ENCODE measurements around the gene NME4.
A peak's percentile ranks its signal among the peaks of the same experiment; 100 is the strongest.

The NME4 gene

GRCh38 chr16:363766-364490 is 33.1 kb upstream of the NME4 start:
- DNase-seq, result no peak

DNA sequence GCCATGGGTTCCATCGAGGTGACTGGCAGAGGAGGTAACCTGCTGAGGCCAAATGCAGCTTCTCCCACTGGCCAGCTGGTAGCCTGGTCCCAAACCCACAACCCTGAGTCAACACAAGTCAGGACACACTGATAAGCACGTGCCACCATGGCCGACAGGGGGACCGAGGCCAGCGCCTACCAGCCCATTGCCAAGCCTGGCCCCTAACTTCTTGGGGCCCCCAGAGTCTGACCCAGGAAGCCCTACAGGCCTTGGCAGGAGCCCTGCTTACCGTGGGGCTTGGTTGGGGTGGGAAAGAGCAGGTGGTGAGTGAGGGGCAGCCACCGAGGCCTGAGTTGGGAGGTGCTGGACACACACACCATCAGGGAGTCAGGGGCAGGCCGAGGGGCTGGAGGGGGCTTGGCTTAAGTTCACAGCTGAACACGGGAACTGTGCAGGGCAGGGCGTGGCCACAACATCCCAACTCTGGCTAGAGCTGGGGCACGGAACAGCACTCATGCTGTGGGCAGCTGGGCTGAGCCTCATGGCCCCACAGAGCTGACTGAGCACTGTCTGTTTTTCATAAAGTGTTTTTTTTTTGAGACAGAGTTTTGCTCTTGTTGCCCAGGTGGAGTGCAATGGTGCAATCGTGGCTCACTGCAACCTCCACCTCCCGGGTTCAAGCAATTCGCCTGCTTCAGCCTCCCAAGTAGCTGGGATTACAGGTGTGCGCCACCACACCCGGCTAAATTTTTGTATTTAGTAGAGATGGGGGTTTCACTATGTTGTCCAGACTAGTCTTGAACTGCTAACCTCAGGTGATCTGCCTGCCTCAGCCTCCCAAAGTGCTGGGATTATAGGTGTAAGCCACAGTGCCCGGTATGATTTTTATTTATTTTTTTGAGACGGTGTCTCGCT is 32.2 kb upstream of the NME4 start:
- no peak for DNase-seq

- no peak for DNase-seq
Observed at GRCh38 chr16:366476-366875, 30.5 kb upstream of the NME4 start.

- no peak for DNase-seq
Observed at GRCh38 chr16:367333-367903, 29.6 kb upstream of the NME4 start.

- no peak for DNase-seq
Observed at GRCh38 chr16:368388-369158, 28.4 kb upstream of the NME4 start.

DNA sequence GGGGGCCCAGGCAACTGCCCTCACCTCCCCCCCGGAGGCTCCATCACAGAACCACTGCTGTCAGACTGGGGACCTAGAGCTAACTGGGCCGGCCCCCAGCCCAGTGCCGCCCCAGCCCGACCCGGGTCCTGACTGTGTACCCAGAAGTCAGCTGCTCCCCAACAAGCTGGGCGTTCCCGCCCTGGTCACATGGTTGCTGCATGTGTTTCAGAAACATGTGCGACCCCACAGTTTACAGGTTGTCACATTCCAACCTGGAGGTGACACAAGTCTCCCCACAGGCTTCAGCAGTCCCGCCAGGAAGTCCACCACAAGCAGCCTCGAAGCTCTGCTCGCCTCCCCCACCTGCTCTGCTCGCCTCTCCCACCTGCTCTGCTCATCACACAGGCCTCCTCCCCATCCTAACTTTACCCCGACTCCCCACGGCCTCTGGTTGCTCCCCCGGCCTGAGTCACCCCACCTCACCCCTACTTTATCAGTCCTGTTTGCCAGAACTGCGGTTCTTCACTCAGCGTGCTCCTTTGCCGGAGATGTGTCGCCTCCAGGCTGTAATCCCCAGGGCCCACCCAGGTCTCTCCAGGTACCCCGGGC is 27.6 kb upstream of the NME4 start:
- no peak for DNase-seq

DNA sequence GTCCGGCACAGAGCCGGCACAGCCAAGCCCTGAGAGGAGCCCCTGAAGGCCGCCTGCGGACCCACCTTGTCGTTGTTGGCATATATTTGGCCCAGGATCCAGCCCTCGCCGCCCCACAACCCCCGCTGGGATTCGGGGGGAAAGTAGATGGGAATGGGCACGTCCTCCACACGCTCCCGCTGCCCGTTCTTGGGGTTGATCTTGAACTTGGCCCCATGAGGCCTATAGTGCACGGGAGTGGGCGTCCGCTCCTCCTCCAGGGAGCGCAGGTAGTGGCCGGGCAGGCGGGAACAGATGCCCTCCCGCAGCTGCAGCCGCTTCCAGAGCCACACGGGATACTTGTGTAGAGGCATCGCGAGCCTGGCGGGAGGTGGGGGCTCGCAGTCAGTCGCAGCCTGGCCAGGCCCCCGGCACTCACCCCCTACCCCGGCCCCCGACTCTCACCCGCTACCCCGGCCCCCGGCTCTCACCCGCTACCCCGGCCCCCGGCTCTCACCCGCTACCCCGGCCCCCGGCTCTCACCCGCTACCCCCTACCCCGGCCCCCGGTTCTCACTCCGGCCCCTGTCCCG is 27.0 kb upstream of the NME4 start:
- DNase-seq, result no peak

GRCh38 chr16:370443-370842 is 26.6 kb upstream of the NME4 start, which contains the start of gene MRPL28:
MRPL28 (minus strand) TSS chr16:370538; CDS start chr16:370218, 320 bp downstream.
- peak; percentile 91 for DNase-seq

- no peak for DNase-seq
Observed at GRCh38 chr16:370979-371514, 26.0 kb upstream of the NME4 start.

DNA sequence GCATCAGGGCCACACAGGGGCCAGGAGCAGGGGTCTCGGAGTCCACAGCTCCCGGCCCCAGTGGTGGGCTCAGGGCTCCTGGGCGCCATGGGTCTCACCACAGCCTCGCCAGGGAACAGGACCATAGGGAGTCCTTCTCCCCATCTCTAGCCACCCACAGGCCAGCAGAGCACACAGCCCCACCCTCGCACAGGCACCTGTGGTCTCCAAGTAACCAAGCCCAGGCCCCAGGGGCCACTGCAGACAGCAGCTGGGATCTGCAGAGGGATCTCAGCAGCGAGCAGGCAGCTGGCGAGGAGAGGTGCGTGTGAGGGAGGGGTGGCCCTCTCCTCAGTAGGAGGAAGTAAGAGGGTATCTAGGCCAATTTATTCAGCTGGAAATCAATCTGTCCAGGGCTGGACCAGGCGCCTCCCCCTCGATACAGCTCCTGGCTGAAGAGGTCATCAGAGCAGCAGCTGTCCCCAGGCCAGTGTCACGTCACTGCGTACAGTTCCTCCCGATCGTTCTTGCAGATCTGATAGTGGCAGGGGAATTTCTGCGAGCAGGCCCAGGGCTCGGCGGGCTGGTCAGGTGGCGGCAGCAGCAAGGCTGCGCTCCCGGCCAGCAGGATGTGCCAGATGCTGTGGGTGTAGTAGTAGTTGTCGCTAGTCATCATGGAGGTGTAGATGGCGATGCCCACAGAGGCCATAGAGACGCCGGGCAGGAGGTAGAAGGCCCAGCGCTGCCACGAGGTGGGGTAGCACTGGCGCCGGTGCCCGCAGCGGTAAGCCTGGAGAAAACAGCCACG is 25.3 kb upstream of the NME4 start:
- no peak for DNase-seq

DNA sequence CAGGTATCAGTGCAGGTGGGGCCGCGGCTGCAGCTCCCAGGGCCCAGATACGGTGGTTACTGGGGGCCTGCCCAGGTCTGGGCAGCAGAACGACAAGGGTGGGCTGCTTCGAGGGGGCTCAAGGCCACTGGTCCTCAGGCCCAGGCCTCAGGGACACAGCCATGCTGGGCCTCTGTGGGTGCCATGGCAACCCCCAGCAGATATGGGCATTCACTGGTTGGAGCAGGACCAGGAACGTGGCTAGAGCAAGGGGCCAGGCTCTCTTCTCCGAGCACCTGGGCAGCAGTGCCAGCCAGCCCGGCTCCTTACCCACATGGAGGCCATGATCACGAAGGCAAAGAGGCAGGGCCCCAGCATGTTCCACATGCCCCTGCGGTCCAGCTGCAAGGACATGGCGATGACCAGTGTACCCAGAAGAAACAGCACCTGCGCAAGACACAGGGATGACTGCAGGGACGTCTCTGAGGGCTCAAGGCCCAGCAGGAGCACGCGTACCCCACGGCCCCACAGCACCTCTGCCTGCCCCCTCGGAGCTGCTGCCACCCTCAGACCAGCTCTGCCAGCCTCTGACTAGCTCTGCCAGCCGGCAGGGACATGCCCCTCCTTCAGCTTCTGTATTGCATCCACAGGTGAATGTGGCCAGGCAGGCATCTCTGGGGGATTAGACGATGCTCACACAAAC is 24.6 kb upstream of the NME4 start:
- no peak for DNase-seq

DNA sequence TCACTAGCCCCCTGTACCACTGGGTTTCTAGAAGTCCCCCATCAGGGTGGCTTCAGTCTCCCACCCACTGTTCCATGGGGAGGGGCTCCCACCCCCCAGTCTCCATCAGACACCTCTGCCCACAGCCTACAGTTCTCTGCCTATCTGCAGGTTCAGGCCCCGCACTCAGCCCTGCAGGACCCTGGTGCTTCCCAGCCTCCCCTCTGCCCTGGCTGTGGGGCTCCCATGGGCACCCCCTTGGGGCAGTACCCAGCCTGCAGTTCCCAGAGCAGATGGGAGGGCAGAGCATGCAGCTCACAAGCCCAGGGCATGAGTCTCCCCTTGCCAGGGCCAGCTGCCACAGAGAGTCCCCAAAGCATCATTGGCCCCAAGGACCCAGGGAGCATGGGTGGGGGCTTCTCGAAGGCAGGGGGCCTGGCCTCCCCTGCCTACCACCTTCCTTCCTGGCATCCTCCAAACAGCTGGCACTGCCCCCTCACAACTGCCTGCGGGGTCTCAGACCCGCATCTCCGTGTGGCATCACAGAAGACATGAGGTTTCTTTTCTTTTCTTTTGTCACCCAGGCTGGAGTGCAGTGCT is 23.9 kb upstream of the NME4 start:
- DNase-seq, result no peak

DNA sequence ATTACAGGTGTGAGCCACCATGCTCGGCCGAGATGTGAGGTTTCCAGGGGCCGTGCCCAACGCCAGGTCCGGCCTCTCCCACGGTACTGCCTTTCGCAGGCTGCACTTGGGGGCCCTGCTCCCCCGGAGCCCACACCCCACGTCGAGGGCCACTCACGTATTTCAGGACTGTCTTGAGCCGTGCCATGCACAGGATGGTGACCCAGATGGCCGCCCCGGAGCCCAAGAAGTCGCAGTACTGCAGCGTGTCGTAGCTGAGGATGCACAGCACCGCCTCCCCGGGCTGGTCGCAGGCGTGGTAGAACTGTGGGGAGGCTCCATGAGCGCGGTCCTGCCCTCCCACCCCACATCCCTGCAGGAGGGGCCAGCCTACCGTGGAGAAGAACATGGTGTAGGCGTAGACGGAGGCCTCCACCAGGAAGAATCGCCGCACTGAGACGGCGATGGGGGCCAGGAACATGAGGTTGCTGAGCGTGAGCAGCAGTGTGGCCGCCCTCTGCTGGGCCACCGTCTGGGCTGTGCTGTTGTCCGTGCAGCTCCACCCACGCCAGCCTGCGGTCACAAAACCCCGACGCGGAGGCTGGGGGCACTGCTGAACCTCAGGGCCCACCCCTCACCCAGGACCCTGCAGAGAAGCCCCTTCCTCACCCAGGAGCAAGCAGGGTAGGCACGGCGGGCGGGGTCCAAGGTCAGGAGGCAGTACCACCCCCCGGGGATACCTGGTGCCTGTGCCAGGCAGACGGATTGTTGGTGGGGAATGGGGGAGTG is 23.0 kb upstream of the NME4 start:
- no peak for DNase-seq

GRCh38 chr16:374616-374926 is 22.4 kb upstream of the NME4 start:
- no peak for DNase-seq

- no peak for DNase-seq
Observed at GRCh38 chr16:375212-375611, 21.8 kb upstream of the NME4 start.

DNA sequence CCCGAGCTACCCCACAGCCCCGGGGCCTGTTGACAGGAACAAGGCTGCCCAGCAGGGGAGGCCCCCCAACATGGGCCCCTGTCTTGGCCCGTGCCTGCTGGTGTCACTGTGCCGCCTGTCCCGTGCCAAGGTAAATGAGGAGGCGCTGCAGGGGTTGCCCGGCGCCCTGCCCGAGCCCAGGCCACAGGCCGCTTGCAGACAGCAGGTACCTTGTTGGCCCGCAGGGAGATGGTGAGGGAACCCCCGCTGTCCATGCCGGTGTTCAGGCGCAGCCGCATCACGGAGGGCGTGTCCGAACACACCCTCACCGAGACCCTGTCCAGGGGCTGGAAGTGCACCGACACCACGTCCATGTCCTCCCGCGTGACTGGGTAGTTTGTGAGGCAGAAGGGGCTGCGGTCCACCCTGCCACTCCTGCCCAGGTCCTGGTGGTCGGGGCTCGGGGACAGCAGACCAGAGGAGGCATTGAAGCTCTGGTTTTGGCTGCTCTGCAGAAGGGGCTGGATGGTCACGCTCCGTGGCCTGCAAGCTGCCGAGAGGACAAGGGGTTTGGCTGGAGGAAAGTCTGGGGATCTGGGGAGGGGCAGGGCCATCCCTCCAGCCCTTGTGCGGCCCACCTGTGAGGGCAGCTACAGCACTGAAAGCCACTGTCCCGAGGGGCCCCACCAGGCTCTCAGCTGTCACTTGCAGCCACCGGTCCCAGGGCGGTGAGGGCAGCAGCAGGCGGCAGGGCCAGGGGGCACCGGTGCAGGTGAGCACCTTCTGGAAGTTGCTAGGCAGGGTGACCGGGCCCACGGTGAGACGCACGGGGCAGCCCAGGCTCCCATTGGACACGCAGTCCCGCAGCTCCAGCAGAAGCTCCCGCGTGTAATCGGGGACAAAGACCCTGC is 20.8 kb upstream of the NME4 start:
- DNase-seq, result no peak

DNA sequence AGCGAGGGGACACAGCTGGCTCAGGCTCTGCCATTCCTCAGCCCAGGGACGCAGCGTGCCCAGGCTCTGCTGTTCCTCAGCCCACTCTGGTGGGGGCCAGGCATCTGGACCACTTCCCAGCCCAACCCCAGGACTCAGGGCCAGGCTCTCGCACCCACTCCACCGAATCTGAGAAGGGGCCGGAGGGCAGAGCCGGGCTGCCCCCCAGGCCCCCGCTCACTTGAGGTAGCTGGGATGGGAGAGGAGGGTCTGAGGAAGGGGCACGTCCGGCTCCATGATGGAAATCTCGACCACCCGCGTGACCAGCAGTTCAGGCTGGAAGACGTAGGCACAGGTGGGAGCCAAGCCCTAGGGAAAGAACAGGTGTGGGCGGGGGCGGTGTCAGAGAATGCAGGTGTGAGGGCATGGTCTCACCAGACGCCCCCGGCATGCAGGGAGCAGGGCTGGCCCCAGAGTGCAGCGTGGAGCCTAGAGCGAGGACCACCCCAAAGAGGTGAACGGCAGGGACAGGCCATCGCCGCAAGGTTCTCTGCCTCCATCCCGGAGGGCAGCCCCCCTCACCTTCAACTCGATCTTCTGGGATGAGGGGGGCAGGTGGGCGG is 20.1 kb upstream of the NME4 start:
- no peak for DNase-seq

- no peak for DNase-seq
Observed at GRCh38 chr16:377419-377951, 19.5 kb upstream of the NME4 start.

Measured in stimulated activated CD4-positive, alpha-beta T cell treated with anti-CD3 and anti-CD28 coated beads, Interleukin-4, amount 100 ng/mL, for 4 hours (primary cell).